Frontal cortex (tissue), 4 donors: ENCODE results near the gene EFHC1. TPM values are rescaled to one million over a fixed set of nuclear protein-coding genes. Genes with fewer than 3 reads are reported as not detected.

Experiments
- DNase-seq, 2 donors: peaks; one replicate each; pipeline ENCODE4 v3.0.0; 2012; ENCODE audit warnings: low spot score in 2 of 2
- FAIRE-seq: peaks from 2 replicates; lab custom pipeline; 2012; peaks lifted over from hg19 to GRCh38; lab: Jason Lieb, UNC
- total RNA-seq: library from RNA; depleted of rRNA; stranded (reverse); fragments of >200 nt; gene quantifications from one replicate; pipeline ENCODE4 v1.2.3, GENCODE V29; 2014
- donor health status: control.
- donor health status: control.
- donor health status: control.

EFHC1 gene
- total RNA-seq, 1 donor from 2014 or later = 22.4 TPM

DNA sequence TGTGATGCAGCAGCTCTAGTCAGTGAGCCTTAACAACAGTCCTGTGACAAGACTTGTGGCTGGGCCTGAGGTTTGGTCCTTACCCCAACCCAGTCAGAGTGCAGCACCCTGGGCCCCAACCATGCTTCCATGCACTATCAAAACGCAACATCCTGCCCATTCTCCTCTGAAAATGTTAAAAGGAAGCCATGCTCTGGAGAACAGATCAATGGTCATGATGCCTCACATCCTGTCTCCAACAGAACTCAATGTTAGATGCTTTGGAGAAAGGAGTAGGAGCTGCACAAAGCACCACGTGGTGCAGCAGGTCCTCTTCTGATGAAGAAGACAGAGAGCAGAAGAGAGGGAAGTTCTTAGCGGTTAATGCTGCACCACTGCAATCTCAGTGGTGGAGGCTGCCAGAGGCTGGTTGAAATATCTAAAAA is 114.8 kb downstream of the EFHC1 start:
- DNase-seq (no peak), FAIRE-seq (no peak)

DNA sequence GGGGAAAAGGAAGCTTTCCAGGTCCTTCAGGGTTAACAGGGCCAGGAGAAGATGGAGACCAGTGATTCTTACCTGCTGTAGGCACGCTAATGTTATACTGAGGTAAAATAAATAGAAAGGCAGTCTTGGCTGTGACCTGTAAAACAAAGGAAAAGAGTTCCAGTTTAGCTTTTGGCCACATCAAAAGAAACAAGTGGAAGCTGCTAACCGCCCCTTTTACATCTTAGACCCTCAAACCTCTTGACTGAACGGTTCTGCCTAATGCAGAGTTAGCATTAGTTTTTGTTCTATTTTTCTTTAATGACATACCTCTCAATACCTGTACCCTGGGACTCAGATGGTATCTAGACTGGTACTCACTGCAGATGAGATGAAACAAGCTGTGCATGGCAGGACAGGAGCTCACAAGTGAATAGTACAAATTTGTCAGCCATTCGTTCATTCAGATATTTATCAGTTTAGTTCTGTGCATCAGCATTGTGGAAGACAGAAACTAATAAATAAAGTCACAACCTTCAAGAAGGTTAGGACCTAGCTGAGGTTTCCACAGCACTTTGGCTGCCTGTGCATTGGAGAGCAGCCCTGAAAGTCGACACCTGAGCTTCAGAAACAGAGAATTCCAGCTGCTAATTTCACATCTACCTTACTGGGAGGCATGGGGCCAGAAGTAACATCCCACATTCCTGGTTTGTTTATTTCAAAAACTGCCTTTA is 115.7 kb downstream of the EFHC1 start:
- FAIRE-seq = no peak

DNA sequence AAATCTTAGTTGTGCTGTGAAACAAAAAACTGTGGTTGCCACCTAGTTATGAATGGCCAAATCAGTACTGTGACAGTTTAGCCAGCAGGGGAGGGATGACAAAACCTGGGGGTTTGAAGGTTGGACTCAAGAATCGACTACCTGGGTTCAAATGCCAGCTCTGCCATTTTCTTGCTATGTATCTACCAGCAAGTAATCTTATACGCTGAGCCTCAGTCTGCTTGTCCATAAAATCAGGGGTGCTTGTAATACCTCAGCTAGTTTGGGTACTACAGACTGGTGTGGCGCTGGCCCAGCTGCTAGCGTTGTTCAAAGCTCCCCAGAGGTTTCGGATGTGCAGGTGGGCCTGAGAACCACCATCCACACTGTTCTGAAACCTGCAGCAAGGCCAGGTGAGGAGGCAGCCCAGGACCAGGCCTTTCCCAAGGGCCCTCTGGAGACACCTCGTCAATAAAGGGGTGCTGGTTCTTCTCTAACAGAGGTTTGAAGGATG is 116.3 kb downstream of the EFHC1 start:
- no peak for DNase-seq
- FAIRE-seq = no peak

More for the DNA sequence above, 115.7 kb downstream of the EFHC1 start:
- no peak for DNase-seq

DNA sequence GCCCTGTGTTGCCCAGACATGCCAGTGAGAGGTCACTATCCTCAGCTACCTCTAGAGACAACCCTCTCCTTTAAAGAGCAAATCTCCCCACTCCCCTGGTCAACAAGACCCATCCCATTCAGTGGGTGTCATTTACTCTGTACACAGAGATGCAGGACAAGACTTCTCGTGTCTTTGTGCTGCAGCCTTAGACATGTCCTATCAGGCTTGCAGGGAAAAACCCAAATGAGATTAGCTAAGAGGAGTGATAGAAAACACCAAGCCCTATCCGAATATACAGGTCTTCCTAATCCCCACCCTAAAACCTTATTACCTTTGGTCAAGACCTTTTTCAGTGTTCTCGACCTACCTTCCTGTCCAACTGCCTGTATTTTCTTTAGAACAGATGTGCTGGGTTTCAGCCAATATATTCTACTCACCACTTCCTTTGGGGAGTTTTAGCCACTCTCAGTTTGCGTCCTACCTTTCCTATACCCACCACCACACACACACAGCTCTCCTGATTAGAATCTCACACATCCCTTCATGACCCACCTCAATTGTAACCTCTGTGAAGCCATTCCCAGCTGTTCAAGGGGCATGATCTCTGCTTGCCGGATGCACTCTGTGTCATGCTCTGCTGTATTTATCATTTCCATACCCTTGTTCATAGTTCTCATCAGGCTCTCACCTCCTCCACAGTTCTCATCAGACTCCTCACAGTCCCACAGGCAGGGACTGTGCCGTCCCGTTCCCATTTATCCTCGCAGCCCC is 117.0 kb downstream of the EFHC1 start:
- no peak for DNase-seq
- no peak for FAIRE-seq

DNA sequence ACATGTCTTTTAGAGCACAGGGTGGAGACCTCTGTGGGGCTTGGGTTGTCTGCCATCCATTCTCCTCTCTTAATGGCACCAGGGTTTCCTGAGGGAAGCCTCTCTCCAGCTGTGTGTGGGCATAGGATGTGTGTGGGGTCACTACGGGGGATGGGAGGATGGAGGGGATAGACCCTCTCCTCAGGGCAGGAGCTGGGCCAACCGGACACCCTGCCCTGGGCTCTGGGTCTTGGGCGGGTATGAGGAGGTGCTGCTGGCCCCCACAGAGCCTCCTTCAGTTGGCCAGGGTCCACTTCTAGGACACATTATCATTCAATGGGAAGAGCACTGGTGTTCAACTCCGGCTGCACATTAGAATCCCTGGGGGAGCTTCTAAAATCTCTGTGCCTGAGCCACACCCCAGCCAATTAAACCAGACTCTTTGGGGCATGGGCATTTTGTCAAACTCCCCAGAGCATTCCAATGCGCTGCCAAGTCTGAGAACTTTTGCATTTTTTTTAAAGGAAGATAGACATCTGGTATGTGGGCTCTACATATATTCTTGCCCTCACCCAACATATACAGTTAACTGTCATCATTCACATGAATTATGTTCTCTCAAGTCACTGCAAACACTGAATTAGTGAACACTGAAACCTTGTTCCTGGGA is 118.2 kb downstream of the EFHC1 start:
- DNase-seq = no peak
- FAIRE-seq = no peak

DNA sequence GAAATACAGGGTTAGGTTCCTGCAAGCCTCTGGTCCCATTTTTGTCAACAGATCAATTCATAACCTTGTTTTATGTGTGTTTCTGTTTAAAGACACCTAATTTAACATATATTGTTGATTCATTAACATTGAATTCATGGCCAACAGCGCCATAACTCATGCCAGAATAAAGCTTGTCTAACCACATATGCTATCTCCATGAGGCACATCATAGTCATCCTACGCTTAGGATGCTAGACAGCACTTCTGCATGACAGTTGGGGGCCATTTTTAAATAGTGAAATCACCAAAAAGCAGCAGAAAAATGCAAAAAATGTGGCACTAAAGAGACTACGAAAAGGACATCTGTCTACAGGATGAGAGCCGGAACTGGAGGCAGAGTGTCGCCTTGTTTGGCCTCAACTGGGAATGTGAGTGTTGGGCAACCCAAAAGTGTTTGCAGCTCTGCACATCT is 118.8 kb downstream of the EFHC1 start:
- FAIRE-seq (no peak), DNase-seq (no peak)

DNA sequence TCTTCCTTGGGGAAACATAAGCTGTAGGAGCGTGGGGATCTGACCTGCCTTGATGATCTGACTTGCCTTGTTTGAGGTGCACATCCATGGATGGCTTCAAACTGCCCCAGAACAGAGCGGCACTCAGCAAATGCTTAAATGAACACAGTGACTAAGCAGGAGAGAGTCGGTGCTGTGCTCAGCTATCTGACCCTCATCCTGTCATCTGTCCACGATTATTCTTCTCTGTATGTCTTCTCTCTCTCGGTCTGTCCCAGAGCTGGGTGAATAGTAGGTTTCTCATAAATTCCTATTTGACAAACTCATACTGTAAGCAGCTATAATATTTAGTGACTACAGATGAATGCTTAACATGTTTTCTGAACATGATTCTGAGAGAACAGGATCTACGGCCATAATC is 119.5 kb downstream of the EFHC1 start:
- DNase-seq = no peak
- FAIRE-seq = no peak

DNA sequence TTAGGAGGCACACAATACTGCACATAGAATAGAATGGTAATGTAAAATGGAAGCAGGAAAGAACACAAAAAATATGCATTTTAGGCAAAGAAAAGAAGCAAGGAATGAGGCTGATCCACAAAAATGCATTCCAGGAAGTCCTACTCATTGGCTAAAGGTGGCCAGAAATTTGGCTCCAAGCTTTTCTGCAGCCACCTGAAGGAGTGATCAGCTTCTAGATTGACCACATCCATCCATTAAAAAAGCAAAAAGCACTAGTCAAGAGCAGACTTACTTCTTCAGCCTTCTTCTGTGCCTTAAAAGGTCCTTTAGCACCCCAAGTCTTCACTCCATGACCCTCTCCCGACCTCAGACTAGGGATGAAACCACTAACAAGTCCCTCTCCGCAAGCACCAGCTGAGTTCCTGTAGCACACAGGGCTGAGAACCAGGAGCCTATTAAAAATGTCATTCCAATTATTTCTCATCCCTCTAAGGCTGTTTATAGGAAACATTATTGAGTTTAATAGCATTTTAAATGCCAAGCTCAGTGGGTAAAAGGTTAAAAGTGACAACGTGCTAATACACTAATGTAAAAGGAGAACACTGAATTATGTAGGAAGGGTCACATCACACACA is 120.3 kb downstream of the EFHC1 start:
- FAIRE-seq (no peak), DNase-seq (no peak)

DNA sequence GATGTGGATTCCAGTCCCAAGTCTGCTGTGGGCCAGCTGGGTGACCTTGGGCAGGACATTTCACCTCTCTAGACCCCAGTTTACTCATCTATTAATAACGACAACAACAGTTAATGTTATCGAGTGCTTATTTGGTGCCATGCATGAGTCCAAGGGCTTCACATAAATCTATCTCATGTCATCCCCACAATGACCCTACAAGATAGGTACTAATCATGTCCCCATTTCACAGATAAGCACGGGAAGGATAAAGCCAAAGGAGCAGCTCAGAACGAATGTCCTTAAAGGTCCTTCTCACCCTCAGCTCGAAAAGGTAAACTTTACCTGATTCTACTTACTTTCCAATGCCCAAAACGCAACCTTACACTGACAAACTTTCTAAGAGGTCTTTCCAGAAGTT is 121.0 kb downstream of the EFHC1 start:
- FAIRE-seq (no peak), DNase-seq (no peak)

DNA sequence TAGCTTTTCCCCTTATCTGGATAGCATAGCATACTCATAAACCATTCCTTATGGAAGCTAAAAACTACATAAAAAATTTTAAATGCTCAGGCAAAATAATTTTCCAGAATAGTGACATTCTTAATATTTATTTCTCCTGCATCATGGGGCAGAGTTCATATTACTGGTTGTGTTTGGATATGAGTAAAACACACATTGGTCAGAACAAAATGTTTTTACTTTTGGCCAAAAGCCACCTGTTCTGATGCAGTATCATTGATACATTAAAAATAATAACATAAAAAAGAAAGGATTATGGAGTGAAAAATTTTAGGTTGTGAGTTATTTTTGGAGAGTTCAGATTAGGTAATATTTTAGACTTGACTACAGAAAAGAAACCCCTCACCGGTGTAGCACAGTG is 123.1 kb downstream of the EFHC1 start:
- FAIRE-seq (no peak), DNase-seq (no peak)

DNA sequence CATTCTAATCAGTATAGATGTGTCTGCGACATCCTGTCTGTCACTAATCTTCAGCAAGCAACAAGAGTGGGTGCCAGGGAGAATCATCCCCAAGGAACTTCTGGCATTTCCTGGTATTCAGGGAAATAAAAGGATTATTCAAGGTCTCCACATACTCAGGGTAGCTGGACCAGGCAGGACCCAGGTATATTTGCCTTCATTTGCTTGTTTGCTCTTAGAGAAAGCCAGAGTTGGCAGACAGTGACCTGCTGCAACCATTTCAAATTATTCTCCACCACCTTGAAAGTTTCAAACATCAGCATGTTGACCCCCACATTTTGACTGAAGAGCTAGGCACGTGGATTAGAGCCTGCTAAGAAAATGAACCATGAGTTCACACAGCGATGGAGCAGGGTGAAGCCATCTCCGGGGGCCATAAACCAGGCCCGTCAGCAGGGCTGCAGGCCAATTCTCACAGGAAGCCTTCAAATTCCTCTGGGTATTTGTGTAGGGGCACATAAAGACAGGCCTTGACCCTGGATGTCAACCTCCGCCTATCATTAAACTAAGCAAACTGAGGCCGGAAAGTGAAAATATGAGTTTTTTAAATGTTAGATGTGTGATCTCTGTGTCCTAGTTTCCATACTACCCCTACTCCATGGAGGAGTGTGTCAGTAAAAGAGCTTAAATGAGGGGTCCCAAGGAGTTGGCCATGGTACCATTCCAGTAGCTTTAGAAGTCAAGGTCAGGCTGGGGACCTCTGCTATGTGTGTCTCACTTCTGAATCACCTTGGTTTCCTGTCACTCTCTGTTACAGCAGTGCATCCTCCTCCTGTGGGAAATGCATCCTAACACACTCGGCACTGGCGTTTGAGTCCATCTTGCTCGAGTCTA is 123.8 kb downstream of the EFHC1 start:
- DNase-seq (no peak), FAIRE-seq (no peak)

DNA sequence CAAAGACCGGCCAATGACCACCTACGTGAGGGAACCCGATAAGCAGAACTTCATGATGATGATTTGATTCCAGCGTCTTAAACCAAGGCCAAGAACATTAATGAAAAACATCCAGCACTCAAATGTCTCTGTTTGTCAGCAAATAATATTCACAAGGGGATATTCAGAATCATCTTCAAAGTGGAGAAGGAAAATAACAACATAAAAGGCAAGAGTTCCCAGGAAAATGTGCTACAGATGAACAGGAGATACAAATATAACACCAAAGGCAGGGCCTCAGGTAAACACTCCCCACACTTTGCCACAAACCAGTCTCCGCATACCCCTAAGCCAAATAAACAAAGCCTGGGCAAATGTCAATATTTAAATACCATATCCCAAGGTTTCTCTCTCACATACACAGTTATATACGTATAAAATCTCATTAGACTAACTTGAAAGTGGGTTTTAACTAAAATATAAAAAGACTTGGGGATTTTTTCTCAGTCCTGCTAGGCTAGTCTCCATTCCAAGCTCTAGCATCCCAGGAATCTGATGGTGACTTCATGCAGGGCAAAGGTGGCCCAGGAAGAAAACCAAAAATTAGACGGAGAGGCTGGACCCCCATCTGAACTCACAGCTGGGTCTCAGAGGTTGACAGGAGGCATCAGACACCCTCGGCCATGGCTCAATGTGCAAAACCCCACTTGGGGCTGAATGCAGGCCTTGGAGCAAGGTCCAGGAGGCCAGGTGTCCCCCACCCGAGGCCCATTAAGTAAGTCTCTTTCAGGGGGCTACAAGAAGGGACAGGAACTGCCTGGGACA is 124.7 kb downstream of the EFHC1 start:
- DNase-seq (no peak), FAIRE-seq (no peak)

DNA sequence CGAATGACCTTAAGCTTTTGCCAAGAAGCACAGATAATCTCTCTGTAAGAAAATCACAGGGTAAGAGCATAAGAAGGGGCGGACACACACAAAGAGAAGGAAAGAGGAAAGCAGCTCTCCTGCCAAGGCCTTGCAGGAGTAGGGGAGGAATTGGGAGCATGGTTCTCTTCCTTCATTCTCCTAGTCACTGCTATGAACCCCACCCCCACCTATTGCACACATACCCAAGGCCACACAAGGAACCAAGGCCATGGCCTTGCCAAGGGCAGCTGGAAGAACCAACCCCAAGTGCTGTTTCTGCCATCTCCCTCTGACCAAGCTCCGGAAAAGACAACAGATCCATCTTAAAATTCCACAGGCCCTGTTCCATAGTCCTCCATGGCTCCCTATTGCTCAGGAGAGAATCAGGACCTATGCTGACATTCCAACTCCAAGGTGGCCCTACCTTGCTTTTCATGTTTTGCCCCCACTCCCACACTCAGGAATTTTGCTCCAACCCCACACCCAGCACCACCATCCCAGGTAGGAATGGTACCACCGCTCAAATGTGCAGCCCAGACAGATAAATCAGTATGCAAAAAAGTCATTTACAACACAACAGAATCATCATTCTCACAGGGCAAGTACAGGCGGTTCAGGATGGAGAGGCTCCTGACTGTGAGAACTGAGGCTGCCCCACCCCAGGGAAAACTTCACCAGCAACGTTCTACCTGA is 125.4 kb downstream of the EFHC1 start:
- DNase-seq = no peak
- no peak for FAIRE-seq

DNA sequence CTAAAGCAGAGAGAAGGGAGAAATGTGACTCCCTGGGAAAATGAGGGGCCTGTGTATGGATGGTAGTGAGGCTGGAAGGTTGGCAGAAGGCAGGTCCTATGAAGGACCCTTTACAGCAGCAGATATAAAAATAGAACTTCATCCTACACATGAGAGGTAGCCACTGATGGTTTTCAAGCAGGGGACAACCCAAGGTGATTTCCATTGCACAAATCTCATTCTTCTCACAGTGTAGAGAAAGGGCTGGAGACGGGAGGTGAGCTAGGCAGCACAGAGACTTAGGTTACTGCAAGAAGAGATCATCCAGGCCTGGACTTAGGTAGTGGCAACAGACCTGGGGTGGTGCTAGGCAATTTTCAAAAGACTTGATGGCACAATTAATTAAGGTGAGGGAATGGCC is 126.0 kb downstream of the EFHC1 start:
- DNase-seq = no peak
- FAIRE-seq = no peak

DNA sequence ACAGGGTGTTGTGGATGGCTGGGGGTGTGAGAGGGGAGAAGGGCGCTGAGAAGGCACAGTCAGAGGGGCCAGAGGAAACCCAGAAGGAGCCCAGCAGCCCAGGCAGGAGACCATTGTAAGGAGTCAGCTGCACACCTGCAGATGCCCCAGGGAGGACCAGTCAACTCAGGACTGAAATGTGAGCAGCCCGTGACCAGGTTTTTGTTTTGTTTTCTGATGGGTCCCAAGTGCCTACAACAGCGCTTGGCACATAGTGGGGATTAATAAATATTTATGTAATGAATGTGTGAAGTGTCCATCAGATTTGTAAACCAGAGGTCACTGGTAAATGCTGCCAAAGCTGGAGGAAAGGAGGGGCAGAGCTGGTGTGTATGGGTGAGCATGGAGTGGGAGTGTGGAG is 126.5 kb downstream of the EFHC1 start:
- FAIRE-seq (no peak), DNase-seq (no peak)

DNA sequence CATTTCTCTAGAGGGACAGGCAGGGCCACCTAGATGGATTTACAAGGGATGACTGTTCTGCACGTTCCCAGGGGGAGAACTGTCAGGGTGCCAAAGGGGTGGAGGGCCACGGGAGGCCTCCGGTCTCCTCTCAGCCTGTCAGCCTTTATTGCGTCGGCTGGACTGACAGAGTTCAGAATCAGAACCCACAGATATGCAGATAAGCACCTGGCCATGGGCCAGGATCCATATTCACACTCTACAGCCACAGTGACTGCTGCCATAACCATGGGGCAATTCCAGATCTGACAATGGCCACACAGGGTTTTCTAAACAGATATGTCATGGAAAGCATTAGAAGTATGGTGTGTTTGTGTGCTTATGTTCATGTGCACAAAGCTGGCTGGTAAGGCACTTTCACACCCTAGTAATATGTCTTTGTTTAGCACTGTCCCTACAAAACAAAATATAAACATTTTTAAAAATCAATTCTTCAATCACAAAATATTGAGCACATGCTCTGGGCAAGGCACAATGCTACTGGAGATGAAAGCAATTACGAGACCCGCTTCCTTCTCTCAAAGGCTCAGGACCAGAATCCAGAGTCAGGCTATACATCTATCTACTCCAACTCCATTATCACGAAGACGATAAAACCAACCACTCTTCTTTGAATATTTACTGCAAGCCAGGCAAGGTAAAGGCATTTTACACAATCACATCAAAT is 127.7 kb downstream of the EFHC1 start:
- no peak for DNase-seq
- no peak for FAIRE-seq

DNA sequence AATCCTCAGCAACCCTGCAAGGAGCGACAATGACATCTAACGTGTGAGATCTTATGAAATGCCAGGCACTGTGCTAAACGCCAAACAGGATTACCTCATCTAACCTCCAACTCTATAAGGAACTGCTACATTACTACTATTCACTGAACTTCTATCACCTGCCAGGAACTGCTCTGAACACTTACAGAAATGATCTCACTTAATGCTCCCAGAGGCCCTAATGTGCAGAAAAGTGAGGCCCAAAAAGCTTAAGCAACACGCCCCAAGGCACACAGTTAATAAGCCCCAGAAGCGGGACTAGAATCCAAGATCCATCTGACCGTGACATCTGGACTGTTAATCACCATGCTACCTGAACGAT is 128.2 kb downstream of the EFHC1 start:
- FAIRE-seq (no peak), DNase-seq (no peak)

DNA sequence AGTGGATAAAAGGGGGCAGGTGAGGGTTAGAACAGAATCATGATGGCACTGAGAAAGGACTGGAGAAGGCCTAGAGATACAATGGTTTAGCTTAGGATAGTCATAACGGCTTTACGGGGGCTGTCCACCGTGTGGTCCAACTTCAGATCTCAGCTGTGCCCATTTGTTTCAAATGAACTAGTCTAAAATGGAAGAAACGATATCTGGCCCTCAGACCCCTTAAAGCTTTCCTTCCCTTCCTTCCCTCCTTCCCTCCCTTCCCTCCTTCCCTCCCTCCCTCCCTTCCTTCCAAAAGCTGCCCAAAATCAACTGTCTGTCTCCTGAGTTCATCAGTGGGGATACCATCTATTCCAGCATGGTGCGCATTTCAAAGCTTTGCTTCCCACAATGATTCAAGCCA is 128.9 kb downstream of the EFHC1 start:
- DNase-seq = no peak

More for the DNA sequence above, 128.9 kb downstream of the EFHC1 start:
- no peak for FAIRE-seq
